GM21717 (cell line): ENCODE measurements around the gene AGER.
"Not testable (repeated sequence)": the region's sequence is repeated elsewhere in the genome, so short reads cannot be mapped to it uniquely, and the experiment has no call there.

ENCODE experiments used
- ATAC-seq: cut with Tn5 transposase; IDR thresholded peaks from one replicate; pipeline ENCODE4 v1.9.1; 2021; ENCODE audit warnings: mild to moderate bottlenecking, moderate library complexity; ENCODE audit not compliant: unreplicated experiment

Gene AGER

DNA sequence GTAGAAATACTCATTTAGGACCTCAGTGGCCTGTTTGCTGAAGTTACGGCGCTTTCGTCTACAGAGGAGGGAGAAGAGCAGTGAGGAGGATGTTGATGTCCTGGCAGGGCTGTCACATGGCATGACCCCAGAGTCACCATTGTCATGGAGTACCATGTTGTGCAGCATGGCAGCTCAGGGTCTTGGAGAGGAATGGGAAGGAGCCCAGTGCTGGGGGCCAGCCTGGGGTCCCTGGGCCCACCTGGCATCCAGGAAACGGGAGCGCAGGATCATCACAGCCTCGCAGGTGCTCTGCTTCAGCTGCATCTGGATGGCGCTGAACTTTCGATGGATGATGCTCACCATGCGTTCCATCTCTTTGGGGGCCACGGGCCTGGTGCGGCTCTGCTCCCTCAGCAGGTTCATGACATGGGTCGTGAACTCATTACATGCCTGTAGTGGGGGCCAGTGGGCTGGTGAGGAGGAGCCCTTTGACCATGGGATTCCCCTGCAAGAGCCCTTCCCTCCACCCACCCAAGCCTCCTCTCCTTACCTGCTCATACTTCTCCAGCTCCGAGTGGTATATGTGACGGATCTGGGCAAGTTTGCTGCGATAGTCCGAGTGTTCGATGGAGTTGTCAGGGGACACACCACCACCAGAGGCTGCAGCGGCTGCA lies 3.8 kb upstream of the AGER start:
- not testable (repeated sequence) for ATAC-seq

GRCh38 chr6:32187009-32187709 lies 3.1 kb upstream of the AGER start:
- ATAC-seq = no peak

DNA sequence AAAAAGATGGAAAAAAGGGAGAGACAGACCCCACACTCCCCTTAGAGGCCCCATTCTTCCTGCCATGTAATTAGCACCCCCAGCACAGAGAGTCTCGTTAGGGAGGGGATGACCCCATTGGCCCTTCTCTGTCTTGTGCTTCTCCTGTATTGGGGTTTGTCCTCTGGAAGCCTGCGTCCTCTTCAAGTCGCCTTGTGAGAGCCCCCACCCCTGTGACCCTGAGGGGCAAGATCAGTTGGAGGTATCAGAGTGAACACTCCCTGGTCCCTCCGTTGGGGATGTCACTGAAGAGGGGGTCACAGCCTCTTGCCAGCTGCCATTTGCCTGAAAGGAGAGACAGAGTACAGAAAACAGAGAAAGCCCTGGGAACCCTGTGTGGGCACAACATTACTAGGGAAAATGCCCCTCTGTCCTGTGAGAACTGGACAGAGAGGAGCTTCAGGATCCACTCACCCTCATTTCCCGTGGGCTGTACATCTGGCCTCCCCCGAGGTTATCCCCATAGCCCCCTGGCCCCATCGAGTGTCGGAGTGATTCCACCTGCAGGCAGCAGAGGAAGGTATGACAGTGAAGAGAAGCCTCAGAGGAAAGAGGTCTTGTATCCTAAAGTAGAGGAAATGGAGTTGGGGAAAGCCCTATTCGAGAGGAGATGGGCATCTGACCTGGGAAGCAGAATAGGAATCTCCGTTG lies 2.2 kb upstream of the AGER start:
- not testable (repeated sequence) for ATAC-seq

DNA sequence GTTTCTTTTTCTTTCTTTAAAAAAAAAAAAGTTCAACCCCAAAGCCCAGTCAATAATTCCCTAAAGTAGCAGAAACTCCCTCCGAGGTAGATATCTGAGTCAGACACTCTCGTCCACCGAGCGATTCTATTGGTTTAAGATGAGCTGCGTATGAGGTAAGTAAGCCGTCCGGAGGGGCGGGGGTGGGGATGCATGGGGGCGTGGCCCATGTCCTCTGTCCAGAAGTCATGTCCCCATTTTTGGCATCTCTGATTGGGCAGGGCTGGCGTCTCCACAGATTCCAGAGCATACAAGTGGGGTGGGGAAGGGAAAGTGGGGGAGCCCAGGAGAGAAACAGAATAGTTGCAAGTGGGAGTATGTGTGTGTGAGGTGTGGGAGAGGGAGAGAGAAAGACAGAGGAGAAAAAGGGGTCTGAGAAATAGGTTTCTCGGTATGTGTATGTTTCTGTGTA lies 1.7 kb upstream of the AGER start:
- not testable (repeated sequence) for ATAC-seq

DNA sequence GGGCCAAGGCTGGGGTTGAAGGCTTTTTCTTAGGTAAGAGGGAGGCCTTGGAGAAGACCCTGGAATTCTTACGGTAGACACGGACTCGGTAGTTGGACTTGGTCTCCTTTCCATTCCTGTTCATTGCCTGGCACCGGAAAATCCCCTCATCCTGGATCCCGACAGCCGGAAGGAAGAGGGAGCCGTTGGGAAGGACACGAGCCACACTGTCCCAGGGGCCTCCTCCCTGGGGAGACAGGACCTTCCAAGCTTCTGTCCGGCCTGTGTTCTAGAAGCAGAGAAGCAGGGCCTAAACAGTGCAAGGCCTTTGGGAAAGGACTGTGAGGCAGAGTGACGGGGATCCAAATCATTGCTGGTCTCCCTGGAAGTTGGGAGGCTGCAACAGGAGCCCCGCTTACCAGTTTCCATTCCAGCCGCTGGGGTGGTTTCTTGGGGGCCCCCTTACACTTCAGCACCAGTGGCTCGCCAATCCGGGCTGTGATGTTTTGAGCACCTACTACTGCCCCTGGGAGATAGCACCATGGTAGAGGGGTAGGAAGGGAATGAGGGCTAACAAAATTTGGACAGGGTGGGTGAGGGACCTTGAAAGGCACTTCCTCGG lies 470 bp downstream of the AGER start:
- ATAC-seq = no peak

GRCh38 chr6:32183030-32183429 lies 1.0 kb downstream of the AGER start:
- no peak for ATAC-seq

DNA sequence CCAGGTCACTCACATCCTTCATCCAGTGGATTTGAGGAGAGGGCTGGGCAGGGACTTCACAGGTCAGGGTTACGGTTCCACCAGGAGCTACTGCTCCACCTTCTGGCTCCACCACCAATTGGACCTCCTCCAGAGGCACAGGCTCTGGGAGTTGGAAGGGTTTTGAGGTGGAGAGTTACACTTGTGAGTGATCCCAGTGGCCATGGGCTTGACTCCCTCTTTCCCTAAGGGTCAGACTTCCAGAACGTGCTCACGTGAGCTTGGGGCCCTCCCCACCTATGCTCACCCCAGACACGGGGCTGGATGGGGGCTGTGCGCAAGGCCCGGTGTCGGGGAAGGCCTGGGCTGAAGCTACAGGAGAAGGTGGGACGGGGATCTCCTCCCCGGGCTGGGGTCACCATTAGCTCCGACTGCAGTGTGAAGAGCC lies 1.5 kb downstream of the AGER start:
- no peak for ATAC-seq

GRCh38 chr6:32181915-32182529 lies 2.0 kb downstream of the AGER start:
- no peak for ATAC-seq

DNA sequence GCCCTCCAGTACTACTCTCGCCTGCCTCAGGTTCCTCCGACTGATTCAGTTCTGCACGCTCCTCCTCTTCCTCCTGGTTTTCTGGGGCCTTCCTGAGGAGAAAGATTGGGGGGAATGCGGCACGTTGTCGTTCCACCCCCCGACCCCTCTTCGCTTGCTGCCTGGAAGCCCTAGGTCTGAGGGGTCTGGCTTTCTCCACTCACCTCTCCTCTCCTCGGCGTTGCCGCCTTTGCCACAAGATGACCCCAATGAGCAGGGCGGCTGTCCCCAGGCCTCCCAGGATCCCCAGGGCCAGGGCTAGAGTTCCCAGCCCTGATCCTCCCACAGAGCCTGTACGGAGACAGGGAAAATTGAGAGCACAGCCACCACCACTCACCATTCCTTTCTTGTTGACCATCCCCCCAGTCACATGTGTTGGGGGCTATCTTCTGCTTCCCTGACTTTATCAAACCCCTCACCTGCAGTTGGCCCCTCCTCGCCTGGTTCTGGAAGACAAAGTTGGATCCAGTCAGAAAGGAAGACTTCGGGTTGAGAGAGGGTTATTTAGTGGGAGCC lies 2.8 kb downstream of the AGER start:
- ATAC-seq = no peak

GRCh38 chr6:32179766-32180405 lies 4.2 kb downstream of the AGER start:
- no peak for ATAC-seq

DNA sequence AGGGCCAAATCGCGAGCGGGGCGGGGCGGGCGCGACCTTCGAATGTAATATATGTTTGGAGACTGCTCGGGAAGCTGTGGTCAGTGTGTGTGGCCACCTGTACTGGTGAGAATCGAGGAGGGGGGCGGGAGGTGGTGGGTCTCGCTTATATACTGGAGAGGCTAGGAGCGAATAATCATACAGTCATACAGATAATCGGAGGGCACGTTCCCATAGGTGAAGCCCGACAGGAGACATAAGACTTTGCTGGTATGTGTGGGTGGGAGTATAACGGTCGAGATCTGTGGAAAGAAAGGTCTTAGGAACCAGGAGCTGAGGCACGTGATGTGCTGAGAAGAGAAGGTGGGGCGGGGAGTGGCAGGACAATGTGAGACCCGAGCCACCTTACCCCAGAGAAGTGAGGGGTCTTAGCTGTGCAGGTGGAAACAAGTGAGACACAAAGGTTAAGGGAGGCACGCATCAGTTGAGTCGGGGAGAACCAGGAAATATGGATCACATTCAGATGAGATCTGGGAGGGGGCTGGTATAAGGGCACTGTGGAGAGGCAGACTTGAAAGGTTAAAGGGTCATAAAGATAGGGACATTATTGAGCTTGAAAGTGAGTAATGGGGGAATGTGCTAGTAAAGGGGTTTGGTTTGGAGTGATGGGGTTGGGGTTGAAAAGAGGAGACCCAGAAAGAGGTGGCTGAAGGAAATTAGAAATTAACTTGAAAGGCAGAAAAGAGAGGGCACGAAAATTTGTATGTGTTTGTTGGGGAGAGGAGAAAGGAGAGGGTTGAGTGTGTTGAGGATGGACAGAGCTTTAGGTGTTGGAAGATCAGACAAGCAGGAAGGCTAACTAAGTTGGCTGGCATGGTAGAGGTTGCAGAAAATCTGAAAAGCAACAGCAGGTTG lies 5.3 kb downstream of the AGER start:
- no peak for ATAC-seq

- ATAC-seq = peak; percentile 67
Observed at GRCh38 chr6:32177788-32178546, 6.1 kb downstream of the AGER start, which contains the start of gene RNF5. Gene RNF5 (plus strand): TSS chr6:32178405. CDS start chr6:32178512, 107 bp downstream.

GRCh38 chr6:32177183-32177787 lies 6.8 kb downstream of the AGER start:
- ATAC-seq = peak; percentile 4

DNA sequence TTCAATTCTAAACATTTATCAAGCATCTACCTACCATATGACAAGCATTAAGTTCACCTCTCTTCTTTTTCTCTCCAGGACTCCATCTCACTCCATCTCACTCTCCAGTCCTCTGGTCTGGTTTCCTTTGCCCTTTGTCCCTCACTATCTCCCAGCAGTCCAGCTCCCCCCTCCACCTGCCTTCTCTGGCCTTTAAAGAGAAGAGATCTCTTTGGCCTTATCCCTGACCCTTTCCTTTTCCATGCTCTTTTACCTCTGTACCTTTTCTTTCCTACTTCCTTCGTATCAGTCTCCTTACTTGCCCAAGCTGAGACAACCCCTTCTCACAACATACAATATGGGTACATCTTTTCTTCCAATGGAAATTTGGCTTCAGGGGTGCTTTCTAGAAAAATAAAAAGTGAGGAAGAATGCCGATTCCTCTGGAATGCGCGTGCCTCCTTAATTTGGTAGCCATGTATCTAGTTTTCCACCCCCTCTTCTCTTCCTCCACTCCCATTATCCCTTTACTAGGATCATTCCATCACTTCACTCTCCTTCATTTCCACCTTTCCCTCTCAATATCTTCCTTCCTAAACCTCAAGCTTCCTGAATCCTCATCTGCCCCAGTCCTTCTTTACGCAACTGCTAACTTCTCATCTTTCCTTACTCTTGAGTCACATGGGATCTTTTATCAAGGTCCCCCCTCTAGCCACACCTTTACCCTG lies 7.4 kb downstream of the AGER start:
- no peak for ATAC-seq

GRCh38 chr6:32175711-32176475 lies 8.2 kb downstream of the AGER start, which contains the start of gene AGPAT1:
Gene AGPAT1 (minus strand): TSS chr6:32176084. CDS start chr6:32171496, 4,588 bp downstream.
- ATAC-seq = peak; percentile 32

GRCh38 chr6:32175322-32175710 lies 8.7 kb downstream of the AGER start:
- no peak for ATAC-seq

DNA sequence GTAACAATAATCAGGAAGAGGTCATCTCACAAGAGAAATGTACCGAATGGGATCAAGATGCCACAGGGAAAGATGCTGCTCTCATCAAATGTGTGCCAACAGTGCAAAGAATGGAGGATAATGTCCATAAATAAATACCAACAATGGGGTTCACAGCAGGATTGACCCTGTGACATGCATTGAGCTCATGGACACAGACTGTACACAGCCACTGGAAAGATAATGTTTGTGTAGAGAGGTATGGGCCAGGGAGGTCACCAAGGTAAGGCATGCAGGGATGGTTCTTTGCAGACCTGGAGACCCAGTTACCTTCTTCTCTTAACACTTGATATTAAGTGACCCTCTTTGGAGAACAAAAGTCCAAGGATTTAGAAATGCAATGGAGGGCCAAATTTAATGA lies 9.6 kb downstream of the AGER start:
- no peak for ATAC-seq
